A549 (cell line): ENCODE data around the gene TRIM22. TPM values are rescaled to one million over a fixed set of nuclear protein-coding genes. Genes with fewer than 3 reads are reported as not detected.

ENCODE experiments used
- ATAC-seq, 2 experiments: fragments of 200-7000 bp in 1 of 2; fragments of >200 bp in 1 of 2; cut with Nextera tagmentation in 1 of 2; cut with Tn5 transposase in 1 of 2; 3 replicates each; pipeline versions ENCODE4 v1.8.0 to v1.9.1; 2018 to 2020; ENCODE audit warnings: mild to moderate bottlenecking in 1 of 2, moderate library complexity in 1 of 2
- CTCF ChIA-PET: fragments of 300-600 bp; sonication (Branson Sonifier 250); formaldehyde crosslinking; extraction: SDS; loops from one replicate; lab custom pipeline; 2021; ENCODE audit warnings: antibody characterized with exemption, inconsistent platforms; lab: Yijun Ruan, JAX
- POLR2A ChIA-PET: fragments of 350-600 bp; formaldehyde crosslinking; extraction: SDS; loops from one replicate; lab custom pipeline; 2021; ENCODE audit warnings: antibody characterized with exemption, inconsistent platforms; lab: Yijun Ruan, JAX
- DNase-seq, 2 experiments: peaks; one replicate each; pipeline versions ENCODE4 v3.0.0 to v3.0.0-alpha.2; 2011 to 2016; ENCODE audit warnings: low read depth in 1 of 2, low spot score in 1 of 2
- FAIRE-seq: peaks from 2 replicates; lab custom pipeline; 2011; peaks lifted over from hg19 to GRCh38; lab: Jason Lieb, UNC
- H3K27ac ChIP-seq, 2 experiments: fragments of >200 bp; sonication (Bioruptor Twin); formaldehyde crosslinking; 3 replicates each; pipeline ENCODE4 v1.5.1; 2016 to 2017
- H3K4me1 ChIP-seq: fragments of >200 bp; sonication (Bioruptor Twin); formaldehyde crosslinking; 3 replicates; pipeline ENCODE4 v1.6.1; 2016
- H3K4me2 ChIP-seq: fragments of >200 bp; sonication (Bioruptor Twin); formaldehyde crosslinking; 3 replicates; pipeline ENCODE4 v1.6.1; 2016
- H3K4me3 ChIP-seq: fragments of >200 bp; sonication (Bioruptor Twin); formaldehyde crosslinking; 3 replicates; pipeline ENCODE4 v1.5.1; 2016
- H3K9me3 ChIP-seq: fragments of >200 bp; sonication (Bioruptor Twin); formaldehyde crosslinking; 3 replicates; pipeline ENCODE4 v1.6.1; 2016
- ATOH8 ChIP-seq: fragments of 250-450 bp; sonication (Bioruptor Pico); IDR thresholded peaks from 2 replicates; pipeline ENCODE4 v1.5.0; 2020; ENCODE audit warnings: low read depth, mild to moderate bottlenecking, moderate library complexity
- BCL3 ChIP-seq: fragments of >200 bp; sonication (Bioruptor Twin); formaldehyde crosslinking; IDR thresholded peaks from 3 replicates; pipeline ENCODE4 v1.6.1; 2016
- CTCF ChIP-seq: fragments of >200 bp; sonication (Bioruptor Twin); formaldehyde crosslinking; IDR thresholded peaks from 3 replicates; pipeline ENCODE4 v1.5.1; 2016
- E2F6 ChIP-seq: IDR thresholded peaks from 2 replicates; pipeline ENCODE4 v1.6.1; 2012; ENCODE audit warnings: low read depth, borderline replicate concordance
- FOSL2 ChIP-seq, 2 experiments: fragments of 450-650 bp in 1 of 2; fragments of >200 bp in 1 of 2; sonication (Bioruptor Twin) in 1 of 2; formaldehyde crosslinking; IDR thresholded peaks; 2 replicates each; pipeline versions ENCODE4 v1.5.0 to v1.6.1; 2016 to 2020; ENCODE audit warnings: mild to moderate bottlenecking in 1 of 2, moderate library complexity in 1 of 2
- HMGXB4 ChIP-seq: fragments of 250-450 bp; sonication (Bioruptor Pico); IDR thresholded peaks from 2 replicates; pipeline ENCODE4 v1.5.0; 2021; ENCODE audit warnings: mild to moderate bottlenecking, moderate library complexity, borderline replicate concordance
- JUN ChIP-seq, 2 experiments: fragments of >200 bp; sonication (Bioruptor Twin); formaldehyde crosslinking; IDR thresholded peaks; 2 replicates in 1 of 2; 3 replicates in 1 of 2; pipeline ENCODE4 v1.6.1; 2016 to 2017
- MAX ChIP-seq: IDR thresholded peaks from 2 replicates; pipeline ENCODE4 v1.6.1; 2012
- PHF8 ChIP-seq: fragments of 200-600 bp; sonication (generic); IDR thresholded peaks from 2 replicates; pipeline ENCODE4 v1.6.1; 2016; ENCODE audit warnings: low read depth, mild to moderate bottlenecking, antibody characterized with exemption, moderate library complexity, borderline replicate concordance
- POLR2A ChIP-seq: IDR thresholded peaks from 2 replicates; pipeline ENCODE4 v1.6.1; 2012; ENCODE audit warnings: mild to moderate bottlenecking, low read length
- POLR2AphosphoS2 ChIP-seq: conservative IDR thresholded peaks from 2 replicates; pipeline ENCODE4 v1.6.1; 2012; ENCODE audit warnings: low read length, improper control_type of control experiment, inconsistent platforms
- RAD21 ChIP-seq, 2 experiments: fragments of >200 bp in 1 of 2; sonication (Bioruptor Twin) in 1 of 2; formaldehyde crosslinking in 1 of 2; IDR thresholded peaks in 1 of 2; conservative IDR thresholded peaks in 1 of 2; 2 replicates in 1 of 2; 3 replicates in 1 of 2; pipeline ENCODE4 v1.6.1; 2012 to 2018; ENCODE audit warnings: inconsistent platforms in 1 of 2
- RCOR1 ChIP-seq: fragments of 150-350 bp; IDR thresholded peaks from 2 replicates; pipeline ENCODE4 v1.6.1; 2014; ENCODE audit warnings: antibody characterized with exemption, low read length, low read depth
- REST ChIP-seq: fragments of 200-600 bp; sonication (generic); IDR thresholded peaks from 2 replicates; pipeline ENCODE4 v1.6.1; 2016; ENCODE audit warnings: antibody characterized with exemption, mild to moderate bottlenecking, moderate library complexity
- SMC3 ChIP-seq: fragments of >200 bp; sonication (Bioruptor Twin); formaldehyde crosslinking; IDR thresholded peaks from 3 replicates; pipeline ENCODE4 v1.6.1; 2018; ENCODE audit warnings: inconsistent platforms
- SREBF2 ChIP-seq: fragments of 450-650 bp; IDR thresholded peaks from 2 replicates; pipeline ENCODE4 v1.6.1; 2014; ENCODE audit warnings: mild to moderate bottlenecking, moderate library complexity
- USF2 ChIP-seq: fragments of 450-650 bp; IDR thresholded peaks from 2 replicates; pipeline ENCODE4 v1.6.1; 2014; ENCODE audit warnings: antibody characterized with exemption
- ZFP36 ChIP-seq: fragments of 450-650 bp; IDR thresholded peaks from 2 replicates; pipeline ENCODE4 v1.6.1; 2014; ENCODE audit warnings: borderline replicate concordance; ENCODE audit not compliant: partially characterized antibody
- WGBS: methylation state at CpG from one replicate; pipeline ENCODE4 v1.1.6; 2017; ENCODE audit errors: missing lambda C conversion rate; 5-methylcytosine and 5-hydroxymethylcytosine counted together
- polyA plus RNA-seq, 4 experiments: library from polyadenylated mRNA; depleted of rRNA in 3 of 4; stranded (reverse); fragments of >200 nt; fragmentation: RNase III in 1 of 4; extraction: RNeasy Plus Mini Kit Qiagen cat#74134 plus additional on column Dnase treatment in 1 of 4; gene quantifications; 2 replicates in 3 of 4; 3 replicates in 1 of 4; pipeline ENCODE4 v1.2.3, GENCODE V29; 2011 to 2017

TRIM22 gene
- polyA plus RNA-seq, 2 of the 4 experiments (the other 2 are of a cell fraction): 1.4 to 2.7 TPM

GRCh38 chr11:5684036-5684645 is 5.4 kb upstream of the TRIM22 start:
- no peak for TF ChIP-seq USF2
- TF ChIP-seq, all 56 proteins: peak for 0
- Histone ChIP-seq H3K4me2 (peak overlapping the region; percentile 97), H3K9me3 (no peaks in the 10 kb centered on the region), H3K4me3 (peak overlapping the region; percentile 47), H3K27ac (peak overlapping the region; percentile 88 to 90), H3K4me1 (peaks cover 15% of the 10 kb centered on the region; the same call in 2 of the 3 replicates)
- ATAC-seq: peak; percentile 17 to 27; a peak in 4 of 6 replicates
- POLR2A ChIA-PET: interaction anchor here (0.7 to 1.4 kb wide), 7 partner anchors 59 to 88 kb away, joined by 3 to 26 read pairs (median 5); partner anchors contain the start of gene TRIM34
- no peak for FAIRE-seq
- no peak for DNase-seq
- CTCF ChIA-PET: interaction anchor here (0.9 to 2.8 kb wide), 18 partner anchors 9 to 252 kb away, joined by 3 to 34 read pairs (median 4); partner anchors contain the start of gene OR56B1
- WGBS: 73% methylated on average over 8 of the region's 8 CpGs

GRCh38 chr11:5684646-5685362 is 4.8 kb upstream of the TRIM22 start, which contains the start of gene TRIM5:
TRIM5 (minus strand) TSS chr11:5685074; CDS start chr11:5680177, 4,897 bp downstream.
- ATAC-seq: peak; percentile 99
- Histone ChIP-seq H3K4me2 (peak within 1 kb of the TSS; percentile 97), H3K9me3 (no peaks in the 10 kb centered on the region), H3K4me3 (peak within 1 kb of the TSS; percentile 47), H3K4me1 (peaks cover 15% of the 10 kb centered on the region; the same call in 2 of the 3 replicates), H3K27ac (peak within 1 kb of the TSS; percentile 88 to 90)
- ChIA-PET CTCF (interaction anchor here (0.7 to 2.8 kb wide), 22 partner anchors 9 to 253 kb away, joined by 3 to 34 read pairs (median 4); partner anchors contain the start of gene OR56B1), POLR2A (interaction anchor here (0.7 to 1.4 kb wide), 7 partner anchors 60 to 89 kb away, joined by 3 to 26 read pairs (median 5); partner anchors contain the start of gene TRIM34)
- no peak for FAIRE-seq
- 1% methylated on average over 13 of the region's 13 CpGs for WGBS
- TF ChIP-seq BCL3 (peak; percentile 57; the same call in 1 of the 3 replicates), SREBF2 (no peak), REST (0 out of 2 replicates have a peak, but pooled peaks have one; percentile 12), USF2 (no peak), HMGXB4 (CRISPR knock-in tag) (no peak), FOSL2 (IDR thresholded peaks at IDR 0.05) (no peak), FOSL2 (CRISPR knock-in tag; IDR thresholded peaks at IDR 0.05) (peak; percentile 74), RAD21 (conservative IDR thresholded peaks at IDR 0.05 in 1 of 2, IDR thresholded peaks at IDR 0.05 in 1 of 2) (peak; percentile 63 to 67), PHF8 (peak; percentile 57), ZFP36 (no peak), RCOR1 (no peak), POLR2AphosphoS2 (no peak), MAX (peak; percentile 56), CTCF (peak; percentile 72), E2F6 (0 out of 2 replicates have a peak, but pooled peaks have one; percentile 19), POLR2A (peak; percentile 54), SMC3 (peak; percentile 82), JUN (IDR thresholded peaks at IDR 0.05) (peak; percentile 50 to 69; a peak in 3 of 5 replicates), ATOH8 (CRISPR knock-in tag) (no peak)
- DNase-seq: peak; percentile 94 to 97
